ENCODE measurements around the gene PRDM16.

Gene PRDM16

GRCh38 chr1:3357526-3358297 is 288.7 kb downstream of the PRDM16 start:
- Histone ChIP-seq H2AFZ (ENCODE audit: low read depth, low read length) (no peak overlapping the region), H3K27ac (ENCODE audit: low read length) (no peak overlapping the region), H3K79me2 (ENCODE audit: insufficient read depth, low read length) (no peaks in the 10 kb centered on the region), H3K9me3 (ENCODE audit: insufficient read depth, low read length, severe bottlenecking) (no peaks in the 10 kb centered on the region), H3K4me1 (ENCODE audit: insufficient read depth, low read length) (no peaks in the 10 kb centered on the region), H3K4me3 (ENCODE audit: low read depth in 1 of 2, low read length in 2 of 2) (no peak overlapping the region), H3K4me2 (ENCODE audit: insufficient read depth, low read length) (no peak overlapping the region), H3K9ac (ENCODE audit: low read depth, low read length) (no peak overlapping the region), H4K20me1 (ENCODE audit: insufficient read depth, low read length) (peaks cover 4% of the 10 kb centered on the region; the same call in 1 of the 2 replicates), H3K27me3 (ENCODE audit: insufficient read depth, low read length, poor library complexity) (no peaks in the 10 kb centered on the region), H3K36me3 (ENCODE audit: insufficient read depth, low read length) (no peaks in the 10 kb centered on the region)
- ATAC-seq (ENCODE audit: insufficient read depth, low read depth) (no peak), DNase-seq (no peak)
- TF ChIP-seq EZH2 (IDR thresholded peaks at IDR 0.05; ENCODE audit: borderline replicate concordance, low read depth, low read length, severe bottlenecking) = no peak
- TF ChIP-seq CTCF (IDR thresholded peaks at IDR 0.05; ENCODE audit: borderline replicate concordance, extremely low read depth, low read length, poor library complexity, severe bottlenecking) = no peak

- Histone ChIP-seq H3K9ac (ENCODE audit: low read depth, low read length) (no peak overlapping the region), H3K4me2 (ENCODE audit: insufficient read depth, low read length) (no peak overlapping the region), H3K4me3 (ENCODE audit: low read depth in 1 of 2, low read length in 2 of 2) (no peak overlapping the region), H3K27me3 (ENCODE audit: insufficient read depth, low read length, poor library complexity) (no peaks in the 10 kb centered on the region), H3K79me2 (ENCODE audit: insufficient read depth, low read length) (no peaks in the 10 kb centered on the region), H2AFZ (ENCODE audit: low read depth, low read length) (no peak overlapping the region), H3K27ac (ENCODE audit: low read length) (no peak overlapping the region), H4K20me1 (ENCODE audit: insufficient read depth, low read length) (peaks cover 4% of the 10 kb centered on the region; the same call in 1 of the 2 replicates), H3K36me3 (ENCODE audit: insufficient read depth, low read length) (no peaks in the 10 kb centered on the region), H3K9me3 (ENCODE audit: insufficient read depth, low read length, severe bottlenecking) (no peaks in the 10 kb centered on the region), H3K4me1 (ENCODE audit: insufficient read depth, low read length) (no peaks in the 10 kb centered on the region)
- TF ChIP-seq EZH2 (IDR thresholded peaks at IDR 0.05; ENCODE audit: borderline replicate concordance, low read depth, low read length, severe bottlenecking) = no peak
- no peak for TF ChIP-seq CTCF (IDR thresholded peaks at IDR 0.05; ENCODE audit: borderline replicate concordance, extremely low read depth, low read length, poor library complexity, severe bottlenecking)
- no peak for ATAC-seq (ENCODE audit: insufficient read depth, low read depth)
- no peak for DNase-seq
These were observed 290.3 kb downstream of the PRDM16 start for GRCh38 chr1:3359351-3359750.

GRCh38 chr1:3359756-3360440 is 290.9 kb downstream of the PRDM16 start:
- no peaks in the 10 kb centered on the region for H3K36me3 ChIP-seq (ENCODE audit: insufficient read depth, low read length)
- TF ChIP-seq CTCF (IDR thresholded peaks at IDR 0.05; ENCODE audit: borderline replicate concordance, extremely low read depth, low read length, poor library complexity, severe bottlenecking) = no peak
- TF ChIP-seq EZH2 (IDR thresholded peaks at IDR 0.05; ENCODE audit: borderline replicate concordance, low read depth, low read length, severe bottlenecking) = no peak
- H2AFZ ChIP-seq (ENCODE audit: low read depth, low read length) = no peak overlapping the region
- no peak overlapping the region for H3K4me2 ChIP-seq (ENCODE audit: insufficient read depth, low read length)
- no peaks in the 10 kb centered on the region for H3K9me3 ChIP-seq (ENCODE audit: insufficient read depth, low read length, severe bottlenecking)
- no peak overlapping the region for H3K9ac ChIP-seq (ENCODE audit: low read depth, low read length)
- H3K27me3 ChIP-seq (ENCODE audit: insufficient read depth, low read length, poor library complexity) = no peaks in the 10 kb centered on the region
- ATAC-seq (ENCODE audit: insufficient read depth, low read depth) (no peak), DNase-seq (no peak)
- no peaks in the 10 kb centered on the region for H3K79me2 ChIP-seq (ENCODE audit: insufficient read depth, low read length)
- H3K4me1 ChIP-seq (ENCODE audit: insufficient read depth, low read length) = no peaks in the 10 kb centered on the region
- no peak overlapping the region for H3K27ac ChIP-seq (ENCODE audit: low read length)
- H3K4me3 ChIP-seq (ENCODE audit: low read depth in 1 of 2, low read length in 2 of 2) = no peak overlapping the region
- peaks cover 4% of the 10 kb centered on the region; the same call in 1 of the 2 replicates for H4K20me1 ChIP-seq (ENCODE audit: insufficient read depth, low read length)
